ENCODE measurements around the gene C19orf33. TPM values are rescaled to one million over a fixed set of nuclear protein-coding genes. Genes with fewer than 3 reads are reported as not detected.
"Not testable (repeated sequence)": the region's sequence is repeated elsewhere in the genome, so short reads cannot be mapped to it uniquely, and the experiment has no call there.

C19orf33 gene
- total and polyA plus RNA-seq, 2 donors from 2014 or later: 40.3 to 43.9 TPM

GRCh38 chr19:38336638-38337359 lies 32.7 kb downstream of the C19orf33 start:
- FAIRE-seq (peak; percentile 76), DNase-seq (peak; percentile 96 to 98 (median 98))
- H3K4me3 ChIP-seq (ENCODE audit: low read length in 3 of 3): peak overlapping the region; percentile 90 to 94 (median 91)
- H3K9ac ChIP-seq (ENCODE audit: low read length in 3 of 3): peak overlapping the region in 2 of 3 donors; percentile 77 to 86
- H3K27me3 ChIP-seq (ENCODE audit: control insufficient read depth, insufficient read depth, low read length): no peaks in the 10 kb centered on the region
- H3K36me3 ChIP-seq (ENCODE audit: control insufficient read depth in 2 of 3, insufficient read depth in 3 of 3, low read length in 3 of 3): no peaks in the 10 kb centered on the region
- intact Hi-C loops (cut with DNase I): no loop called here
- TF ChIP-seq CTCF (IDR thresholded peaks at IDR 0.05; ENCODE audit: borderline replicate concordance, extremely low read depth, insufficient read depth): no peak
- peaks cover 0 to 5% (median 0%) of the 10 kb centered on the region in 3 donors for H3K4me1 ChIP-seq (ENCODE audit: control insufficient read depth in 2 of 3, insufficient read depth in 2 of 3, low read depth in 1 of 3, low read length in 3 of 3)
- peak overlapping the region; percentile 96 to 100 for H3K27ac ChIP-seq (ENCODE audit: low read depth in 2 of 2, low read length in 2 of 2)
- no peaks in the 10 kb centered on the region for H3K9me3 ChIP-seq (ENCODE audit: control insufficient read depth in 2 of 3, insufficient read depth in 1 of 3, low read length in 3 of 3)

GRCh38 chr19:38337360-38337653 lies 33.3 kb downstream of the C19orf33 start:
- Histone ChIP-seq H3K4me3 (ENCODE audit: low read length in 3 of 3) (peak overlapping the region; percentile 54 to 91 (median 90)), H3K27me3 (ENCODE audit: control insufficient read depth, insufficient read depth, low read length) (no peaks in the 10 kb centered on the region), H3K4me1 (ENCODE audit: control insufficient read depth in 2 of 3, insufficient read depth in 2 of 3, low read depth in 1 of 3, low read length in 3 of 3) (peaks cover 0 to 5% (median 0%) of the 10 kb centered on the region in 3 donors), H3K27ac (ENCODE audit: low read depth in 2 of 2, low read length in 2 of 2) (peak overlapping the region in 1 of 2 donors; percentile 60), H3K36me3 (ENCODE audit: control insufficient read depth in 2 of 3, insufficient read depth in 3 of 3, low read length in 3 of 3) (no peaks in the 10 kb centered on the region), H3K9ac (ENCODE audit: low read length in 3 of 3) (peak overlapping the region in 1 of 3 donors; percentile 61), H3K9me3 (ENCODE audit: control insufficient read depth in 2 of 3, insufficient read depth in 1 of 3, low read length in 3 of 3) (no peaks in the 10 kb centered on the region)
- TF ChIP-seq CTCF (IDR thresholded peaks at IDR 0.05; ENCODE audit: borderline replicate concordance, extremely low read depth, insufficient read depth): no peak
- FAIRE-seq (no peak), DNase-seq (no peak)
- intact Hi-C loops (cut with DNase I): no loop called here

- DNase-seq; H3K4me3 ChIP-seq (ENCODE audit: low read length in 3 of 3); H3K9me3 ChIP-seq (ENCODE audit: control insufficient read depth in 2 of 3, insufficient read depth in 1 of 3, low read length in 3 of 3); intact Hi-C loops (cut with DNase I); H3K36me3 ChIP-seq (ENCODE audit: control insufficient read depth in 2 of 3, insufficient read depth in 3 of 3, low read length in 3 of 3); H3K4me1 ChIP-seq (ENCODE audit: control insufficient read depth in 2 of 3, insufficient read depth in 2 of 3, low read depth in 1 of 3, low read length in 3 of 3); FAIRE-seq; H3K27ac ChIP-seq (ENCODE audit: low read depth in 2 of 2, low read length in 2 of 2); H3K27me3 ChIP-seq (ENCODE audit: control insufficient read depth, insufficient read depth, low read length); H3K9ac ChIP-seq (ENCODE audit: low read length in 3 of 3): not testable (repeated sequence)
These were observed 35.0 kb downstream of the C19orf33 start for GRCh38 chr19:38339011-38339410.

- intact Hi-C loops (cut with DNase I): no loop called here
- H3K4me3 ChIP-seq (ENCODE audit: low read length in 3 of 3): no peak overlapping the region
- no peak for TF ChIP-seq CTCF (IDR thresholded peaks at IDR 0.05; ENCODE audit: borderline replicate concordance, extremely low read depth, insufficient read depth)
- H3K4me1 ChIP-seq (ENCODE audit: control insufficient read depth in 2 of 3, insufficient read depth in 2 of 3, low read depth in 1 of 3, low read length in 3 of 3): peaks cover 0 to 5% (median 0%) of the 10 kb centered on the region in 3 donors
- no peak overlapping the region for H3K9ac ChIP-seq (ENCODE audit: low read length in 3 of 3)
- no peaks in the 10 kb centered on the region for H3K36me3 ChIP-seq (ENCODE audit: control insufficient read depth in 2 of 3, insufficient read depth in 3 of 3, low read length in 3 of 3)
- no peak for FAIRE-seq
- no peak overlapping the region for H3K27ac ChIP-seq (ENCODE audit: low read depth in 2 of 2, low read length in 2 of 2)
- no peaks in the 10 kb centered on the region for H3K9me3 ChIP-seq (ENCODE audit: control insufficient read depth in 2 of 3, insufficient read depth in 1 of 3, low read length in 3 of 3)
- no peaks in the 10 kb centered on the region for H3K27me3 ChIP-seq (ENCODE audit: control insufficient read depth, insufficient read depth, low read length)
- DNase-seq: no peak
These were observed 36.9 kb downstream of the C19orf33 start for GRCh38 chr19:38340927-38341326.

All from kidney (tissue), 14 donors.